GM18907 (cell line): ENCODE results near the gene PRKACA.
A peak's percentile ranks its signal among the peaks of the same experiment; 100 is the strongest.
"Not testable (repeated sequence)": the region's sequence is repeated elsewhere in the genome, so short reads cannot be mapped to it uniquely, and the experiment has no call there.

Experiments used
- ATAC-seq: cut with Tn5 transposase; IDR thresholded peaks from one replicate; pipeline ENCODE4 v1.9.1; 2021; ENCODE audit warnings: mild to moderate bottlenecking, moderate library complexity; ENCODE audit not compliant: unreplicated experiment

PRKACA gene

DNA sequence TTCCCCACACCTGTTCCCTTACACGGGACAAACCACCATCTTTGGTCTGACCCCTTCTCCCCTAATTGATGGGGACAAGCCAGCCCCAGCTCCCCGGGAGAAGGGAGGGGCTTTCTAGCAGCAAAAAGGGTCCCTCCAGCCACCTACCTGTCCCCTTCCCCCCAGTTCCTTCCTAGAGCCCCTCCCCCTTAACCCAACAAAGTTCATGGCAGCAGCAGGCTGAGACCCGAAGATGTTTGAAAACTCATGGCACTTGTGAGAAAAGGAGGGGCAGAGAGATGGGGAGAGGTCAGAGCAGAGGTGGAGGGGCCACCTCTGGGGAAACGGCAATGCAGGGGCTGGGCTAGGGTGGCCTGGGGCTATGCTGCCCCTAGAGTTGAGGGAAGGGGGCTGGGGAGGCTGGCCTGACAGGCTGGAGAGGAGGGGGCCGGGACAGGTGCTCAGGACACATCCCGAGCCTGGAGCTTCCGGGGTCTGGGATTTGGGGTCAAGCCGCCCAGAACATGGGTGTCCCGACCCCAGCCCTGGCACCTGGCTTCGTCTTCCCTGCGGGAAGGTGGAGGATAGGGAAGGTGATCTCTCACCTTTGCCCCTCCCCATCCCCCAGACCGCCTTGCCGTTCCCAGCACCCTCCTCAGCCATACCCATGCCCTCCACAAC, 31.3 kb upstream of the PRKACA start:
- ATAC-seq: no peak

DNA sequence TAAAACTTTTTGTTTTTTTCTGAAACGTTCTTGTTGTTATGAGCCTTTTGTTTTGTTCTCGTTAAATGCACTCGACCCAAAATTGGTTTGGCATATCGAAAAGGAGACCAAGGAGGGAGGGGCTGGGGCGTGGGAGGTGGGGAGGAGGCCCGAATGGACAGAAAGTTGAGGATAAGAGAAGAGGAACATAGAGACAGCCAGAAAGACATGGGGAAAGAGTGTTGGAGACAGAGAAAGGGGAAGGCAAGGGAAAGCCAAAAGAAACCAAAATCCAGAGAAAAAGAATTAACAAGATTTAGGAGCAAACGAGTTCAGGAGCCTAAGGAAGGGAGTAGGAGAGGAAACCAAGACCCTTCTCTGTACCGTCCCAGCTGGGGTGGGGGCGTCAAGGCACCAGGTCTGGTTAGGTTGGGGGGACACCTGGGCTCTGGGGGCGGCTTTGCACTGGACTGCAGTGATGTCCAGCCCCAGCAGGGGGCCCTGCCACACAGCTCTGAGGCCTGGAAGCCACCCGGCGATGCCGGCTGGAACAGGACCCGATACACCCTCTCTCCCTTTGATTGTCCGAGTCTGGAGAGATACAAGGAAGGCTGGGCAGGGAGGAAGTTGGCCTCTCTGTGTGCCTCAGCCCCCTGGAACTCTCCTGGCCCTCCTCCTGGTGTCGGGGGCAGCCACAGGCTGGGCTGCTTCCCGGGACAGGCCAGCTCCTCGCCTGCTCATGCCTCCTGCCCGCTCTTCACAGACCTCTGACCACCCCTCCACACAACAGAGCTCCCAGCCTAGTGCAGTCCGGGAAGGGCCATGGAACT, 30.4 kb upstream of the PRKACA start:
- ATAC-seq: no peak

DNA sequence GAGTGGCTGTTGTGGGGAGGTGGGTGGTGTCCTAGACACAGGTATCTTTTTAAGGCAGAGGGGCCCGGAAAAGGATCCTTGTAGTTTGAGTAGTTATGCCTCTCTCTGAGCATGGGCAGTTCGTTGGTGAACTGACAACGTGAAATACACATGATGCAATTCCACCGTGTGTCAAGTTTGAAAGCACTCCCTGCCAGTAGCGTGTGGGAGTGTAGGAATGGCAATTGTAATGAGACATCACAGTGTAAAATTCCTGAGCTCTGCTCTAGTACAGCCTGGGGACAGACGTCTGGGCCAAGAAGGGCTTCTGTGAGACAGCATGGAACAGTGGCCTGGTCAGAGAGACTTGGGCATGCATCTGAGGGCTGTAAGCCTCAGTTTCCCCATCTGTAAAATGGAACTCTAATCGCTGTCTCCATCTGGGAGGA, 29.2 kb upstream of the PRKACA start:
- ATAC-seq: no peak

DNA sequence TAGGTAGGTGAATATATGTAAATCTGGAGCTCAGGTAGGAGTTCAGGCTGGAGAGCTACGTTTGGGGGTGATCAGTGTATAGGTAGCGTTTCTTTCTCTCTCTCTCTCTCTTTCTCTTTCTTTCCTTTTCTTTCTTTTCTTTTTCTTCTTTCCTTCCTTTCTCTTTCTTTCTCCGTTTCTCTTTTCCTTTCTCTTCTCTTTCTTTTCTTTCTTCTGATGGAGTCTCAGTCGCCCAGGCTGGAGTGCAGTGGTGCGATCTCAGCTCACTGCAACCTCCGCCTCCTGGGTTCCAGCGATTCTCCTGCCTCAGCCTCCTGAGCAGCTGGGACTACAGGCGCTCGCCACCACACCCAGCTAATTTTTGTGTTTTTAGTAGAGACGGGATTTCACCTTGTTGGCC, 28.6 kb upstream of the PRKACA start:
- not testable (repeated sequence) for ATAC-seq

DNA sequence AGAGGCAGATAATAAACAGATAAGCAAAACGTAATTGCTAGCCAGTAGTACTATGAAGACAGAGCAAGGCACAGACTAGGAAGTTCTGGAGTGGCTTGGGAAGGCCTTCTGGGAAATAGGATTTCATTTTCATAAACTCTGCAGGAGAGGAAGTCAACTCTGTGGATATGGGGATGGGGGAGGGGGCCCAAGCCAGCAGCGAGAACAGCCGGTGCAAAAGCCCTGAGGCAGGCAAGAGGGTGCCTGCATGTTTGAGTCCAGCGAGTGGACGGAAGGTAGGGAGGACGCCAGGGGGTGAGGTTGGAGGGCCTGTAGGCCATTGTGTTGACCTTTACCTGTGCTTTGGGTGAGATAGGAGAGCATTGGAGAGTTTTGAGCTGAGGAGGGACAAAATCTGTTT, 27.8 kb upstream of the PRKACA start:
- ATAC-seq: no peak

DNA sequence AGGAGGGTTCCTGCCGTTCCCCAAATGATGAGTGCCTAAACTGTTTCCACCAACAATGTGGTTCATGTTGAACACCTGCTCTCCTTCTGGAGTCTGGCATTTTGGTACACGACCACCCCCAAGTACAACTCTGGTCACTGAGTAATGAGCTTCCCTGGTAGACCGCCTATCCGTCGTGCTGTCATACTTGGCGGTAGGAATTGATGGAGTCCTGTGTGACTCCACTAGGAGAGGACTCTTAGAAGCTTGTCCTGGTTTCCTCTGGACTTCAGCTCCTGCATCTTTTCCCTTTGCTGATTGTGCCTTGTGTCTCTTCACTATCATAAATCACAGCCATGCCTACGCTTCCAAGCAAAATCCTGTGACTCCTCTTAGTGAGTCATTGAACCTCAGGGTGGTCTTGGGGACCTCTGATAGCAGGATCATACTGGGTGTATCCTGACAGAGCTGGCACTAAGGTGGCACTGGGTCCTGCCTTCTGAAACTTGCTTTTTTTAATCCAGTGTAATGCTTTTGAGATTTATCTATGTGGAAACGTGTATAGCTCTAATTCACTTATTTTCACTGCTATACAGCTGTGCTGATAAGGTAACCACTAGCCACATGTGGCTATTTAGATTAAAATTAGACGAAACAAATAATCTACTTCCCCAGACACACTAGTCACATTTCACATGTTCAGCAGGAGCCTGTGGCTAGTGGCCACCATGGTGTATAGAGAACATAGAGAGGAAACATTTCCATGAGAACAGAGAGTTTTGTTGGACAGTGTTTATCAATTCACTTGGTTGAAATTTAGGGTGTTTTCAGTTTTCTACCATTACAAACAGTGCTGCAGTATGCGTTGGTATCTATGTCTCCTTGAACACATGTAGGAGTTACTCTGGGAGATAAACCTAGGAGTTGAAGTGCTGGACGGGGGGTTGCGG, 25.0 kb upstream of the PRKACA start:
- ATAC-seq: no peak

DNA sequence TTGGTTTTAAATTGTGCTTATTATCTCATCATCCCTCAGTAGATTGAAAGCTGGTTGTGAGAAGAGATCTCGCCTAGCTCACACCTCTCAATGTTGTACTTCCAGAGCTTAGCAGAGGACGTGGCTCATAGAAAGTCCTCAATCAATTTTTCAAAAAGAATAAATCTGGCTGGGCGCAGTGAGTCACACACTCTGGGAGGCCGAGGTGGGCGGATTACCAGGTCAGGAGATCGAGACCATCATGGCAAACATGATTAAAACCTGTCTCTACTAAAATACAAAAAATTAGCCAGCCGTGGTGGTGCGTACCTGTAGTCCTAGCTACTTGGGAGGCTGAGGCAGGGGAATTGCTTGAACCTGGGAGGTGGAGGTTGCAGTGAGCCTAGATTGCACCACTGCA, 23.5 kb upstream of the PRKACA start:
- no peak for ATAC-seq

DNA sequence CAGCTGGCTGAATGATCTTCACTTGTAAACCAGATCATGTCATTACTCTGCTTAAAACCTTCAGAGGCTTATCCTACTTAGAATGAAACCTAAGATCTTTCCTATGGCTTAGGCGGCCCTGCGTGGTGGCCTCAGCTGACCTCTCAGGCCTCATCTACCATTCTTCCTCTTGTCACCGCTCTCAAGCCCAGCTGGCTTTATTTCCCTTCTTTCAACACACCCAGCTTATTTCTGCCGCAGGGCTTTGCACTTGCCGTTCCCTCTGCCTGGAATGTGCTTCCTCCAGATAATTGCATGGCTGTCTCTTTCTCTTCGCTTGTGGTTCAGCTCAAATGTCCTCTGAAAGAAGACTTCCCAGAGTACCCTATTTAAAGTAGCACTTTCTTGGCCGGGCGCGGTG, 22.4 kb upstream of the PRKACA start:
- ATAC-seq: no peak

DNA sequence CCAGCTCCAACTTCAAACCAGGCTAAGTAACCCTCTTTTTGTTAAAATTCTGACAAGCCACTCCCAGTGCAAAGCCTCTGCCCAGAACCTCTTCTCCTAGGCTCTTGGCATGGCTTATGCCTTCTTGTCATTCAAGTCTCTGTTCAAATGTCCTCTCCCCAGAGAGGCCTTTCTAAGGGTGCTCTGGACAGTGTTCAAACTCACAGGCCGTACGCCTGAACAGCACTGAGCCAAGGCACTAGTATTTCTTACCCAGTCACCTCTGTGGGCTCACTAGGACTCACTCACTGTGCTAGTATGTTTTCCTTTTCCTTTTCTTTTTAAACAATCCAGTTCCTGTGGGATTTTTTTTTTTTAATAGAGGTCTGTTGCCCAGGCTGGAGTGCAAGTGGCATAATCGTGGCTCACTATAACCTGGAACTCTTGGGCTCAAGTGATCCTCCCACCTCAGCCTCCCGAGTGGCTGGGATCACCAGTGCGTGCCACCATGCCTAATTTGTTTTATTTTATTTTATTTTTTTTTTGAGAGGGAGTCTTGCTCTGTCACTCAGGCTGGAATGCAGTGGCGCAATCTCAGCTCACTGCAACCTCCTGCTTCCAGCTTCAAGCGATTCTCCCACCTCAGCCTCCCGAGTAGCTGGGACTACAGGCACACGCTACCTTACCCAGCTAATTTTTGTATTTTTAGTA, 21.2 kb upstream of the PRKACA start:
- ATAC-seq: no peak

DNA sequence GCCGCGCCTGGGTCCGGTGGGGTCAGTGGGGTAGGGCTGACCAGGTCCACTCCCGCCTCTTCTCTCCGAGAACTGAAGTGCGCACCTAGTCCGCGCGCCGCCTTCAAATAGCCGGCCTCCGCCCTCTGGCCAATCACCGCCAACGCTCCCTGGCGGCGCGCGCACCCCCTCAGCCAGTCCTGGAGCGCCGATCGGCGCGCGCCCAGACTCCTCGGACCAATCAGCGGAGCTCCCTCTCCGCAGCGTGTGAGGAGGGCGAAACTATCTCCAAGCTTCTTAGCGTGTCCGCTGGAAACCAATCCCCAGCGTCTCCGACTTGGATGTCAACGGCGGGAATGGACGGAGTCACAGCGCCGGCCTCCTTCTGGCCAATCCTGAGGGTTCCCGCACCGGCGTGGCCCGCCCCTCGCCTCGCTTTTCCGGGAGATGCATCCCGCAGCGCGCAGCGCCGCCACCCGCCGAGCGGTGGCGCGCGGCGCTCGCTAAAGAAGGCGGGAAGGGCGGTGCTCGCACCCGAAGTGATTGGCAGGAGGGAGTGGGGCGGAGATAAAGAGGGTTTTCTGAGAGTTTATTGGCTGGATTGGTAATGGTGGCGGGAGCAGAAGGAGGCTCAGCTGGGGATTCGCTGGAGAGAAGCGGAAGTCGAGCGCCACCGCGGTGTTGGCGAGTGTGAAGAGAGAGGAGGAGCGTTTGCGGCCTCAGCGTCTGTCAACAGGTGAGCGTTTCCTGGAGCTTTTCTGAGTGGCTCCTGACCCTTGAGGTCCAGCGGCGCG, 19.1 kb upstream of the PRKACA start, which contains the start of gene ASF1B:
Gene ASF1B, minus strand, starts transcription at position 81 of the 773 bp plus-strand sequence. CDS start 133 bp downstream, outside the sequence.
- ATAC-seq: peak; percentile 82

DNA sequence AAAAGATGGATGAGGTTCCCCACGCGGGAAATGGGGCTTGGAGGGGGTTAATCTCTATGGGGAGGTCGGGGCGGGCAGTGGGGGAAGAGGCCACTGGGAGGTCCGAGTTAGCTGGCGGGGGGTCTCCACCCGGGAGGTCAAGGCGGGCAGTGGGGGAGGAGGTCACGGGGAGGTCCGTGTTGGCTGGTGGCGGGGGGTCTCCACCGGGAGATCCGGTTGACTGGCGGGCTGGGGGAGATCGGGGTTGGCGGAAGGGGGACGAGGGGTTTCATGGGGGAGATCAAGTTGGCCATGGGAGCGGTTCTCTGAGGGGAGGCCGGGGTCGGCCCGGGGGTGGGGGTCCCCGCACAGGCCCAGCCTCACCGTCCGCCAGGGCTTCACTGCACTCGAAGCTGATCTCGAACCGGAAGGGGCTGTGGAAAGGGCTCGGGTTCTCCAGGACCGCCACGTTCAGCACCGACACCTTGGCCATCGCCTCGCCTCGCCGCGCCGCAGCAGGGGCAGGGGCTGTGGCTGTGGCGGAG, 18.5 kb upstream of the PRKACA start:
- ATAC-seq: no peak

DNA sequence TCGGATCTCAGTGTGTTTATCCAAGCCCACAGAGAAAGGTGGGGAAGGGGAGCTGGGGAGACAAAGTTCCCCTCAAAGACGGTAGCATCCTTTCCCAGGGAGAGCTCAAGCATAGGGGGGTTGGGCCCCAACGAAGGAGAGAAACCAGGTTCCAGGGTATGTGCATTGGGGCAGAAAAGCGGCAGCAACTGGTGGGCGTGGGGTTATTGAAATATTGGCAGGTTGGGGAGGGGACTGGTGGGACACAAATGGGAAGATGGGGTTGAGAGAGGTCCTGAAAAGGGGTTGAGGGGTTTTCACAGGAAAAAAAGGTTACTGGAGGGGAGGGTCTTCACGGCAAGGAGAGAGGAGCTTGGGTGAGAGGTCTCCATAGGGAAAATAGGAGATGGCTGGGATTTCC, 17.8 kb upstream of the PRKACA start:
- no peak for ATAC-seq

DNA sequence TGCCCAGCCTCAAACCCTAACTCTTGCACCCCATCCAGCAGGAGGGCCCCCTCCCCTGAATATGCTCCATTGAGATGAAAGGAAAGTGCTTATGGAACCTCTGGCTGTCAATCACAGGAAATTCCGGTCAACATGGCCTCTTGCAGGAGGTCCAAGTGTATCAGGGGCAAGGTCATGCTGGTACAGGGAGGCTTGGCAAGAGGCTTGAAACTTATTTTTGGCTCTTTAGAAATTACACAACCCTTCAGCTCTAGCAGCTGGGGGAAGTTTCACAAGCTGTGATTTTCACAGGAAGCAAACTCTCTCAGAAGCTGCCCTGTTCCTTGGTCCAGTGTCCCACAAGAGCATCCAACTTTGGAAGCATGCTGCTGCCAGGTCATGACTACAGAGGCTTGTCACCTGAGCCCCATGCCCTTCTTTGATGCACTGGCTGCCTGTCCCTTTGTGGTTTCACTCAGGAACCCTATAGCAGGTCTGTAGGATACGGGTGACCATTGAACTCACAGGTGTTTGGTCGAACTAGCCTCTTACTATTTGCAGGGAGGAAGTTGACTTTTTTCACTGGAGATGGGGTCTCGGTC, 10.5 kb upstream of the PRKACA start:
- no peak for ATAC-seq

DNA sequence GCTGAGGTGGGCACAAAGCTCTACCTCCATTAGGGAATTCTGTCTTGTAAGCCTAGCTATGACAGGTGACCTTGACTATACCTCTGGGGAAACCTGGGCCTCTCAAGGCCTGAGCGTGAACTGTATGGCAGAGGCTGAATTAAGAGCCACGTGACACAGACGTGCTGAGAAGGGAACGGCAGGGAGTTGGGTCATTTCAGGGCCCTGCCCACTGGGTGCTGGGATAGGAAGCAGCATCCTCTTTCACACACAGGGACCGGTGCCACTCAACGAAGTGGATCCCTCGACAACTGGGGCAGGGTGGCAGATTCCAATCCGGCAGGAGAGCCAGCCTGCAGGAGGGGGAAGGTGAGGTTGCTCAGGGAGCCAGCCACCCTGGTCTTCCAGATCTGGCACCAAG, 9.6 kb upstream of the PRKACA start:
- ATAC-seq: no peak

DNA sequence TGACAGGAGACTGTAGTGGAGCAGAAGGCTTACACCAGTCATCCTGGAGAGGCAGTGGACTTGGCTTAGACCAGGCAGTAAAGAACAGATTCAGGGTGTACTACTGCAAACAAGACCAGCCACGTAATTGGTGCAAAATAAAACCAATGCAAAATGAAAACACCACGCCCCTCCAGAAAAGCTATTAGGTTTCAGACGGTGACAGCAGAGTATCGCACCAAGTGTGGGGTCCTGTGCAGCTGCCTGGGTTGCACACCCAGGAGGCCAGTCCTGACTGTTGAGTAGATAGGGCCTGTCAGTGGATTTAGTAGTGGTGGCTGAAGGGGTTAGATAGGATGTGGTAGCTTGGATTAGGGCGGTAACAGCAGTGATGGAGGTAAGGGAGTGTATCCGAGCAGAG, 5.4 kb upstream of the PRKACA start:
- ATAC-seq: no peak

DNA sequence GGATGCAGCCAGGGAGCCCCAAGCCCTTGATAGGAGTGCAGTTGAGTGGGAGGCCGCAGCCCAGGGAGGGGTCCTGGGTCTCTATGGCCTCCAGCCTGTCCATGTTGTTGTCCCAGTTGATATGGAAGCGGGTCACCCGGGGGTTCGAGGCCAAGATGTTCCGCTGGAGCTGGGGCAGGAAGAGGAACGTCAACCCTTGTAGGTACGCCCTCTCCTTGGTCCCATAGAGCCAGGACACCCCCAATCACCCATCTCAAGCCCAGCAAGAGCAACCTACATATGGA, 2.9 kb upstream of the PRKACA start:
- no peak for ATAC-seq

DNA sequence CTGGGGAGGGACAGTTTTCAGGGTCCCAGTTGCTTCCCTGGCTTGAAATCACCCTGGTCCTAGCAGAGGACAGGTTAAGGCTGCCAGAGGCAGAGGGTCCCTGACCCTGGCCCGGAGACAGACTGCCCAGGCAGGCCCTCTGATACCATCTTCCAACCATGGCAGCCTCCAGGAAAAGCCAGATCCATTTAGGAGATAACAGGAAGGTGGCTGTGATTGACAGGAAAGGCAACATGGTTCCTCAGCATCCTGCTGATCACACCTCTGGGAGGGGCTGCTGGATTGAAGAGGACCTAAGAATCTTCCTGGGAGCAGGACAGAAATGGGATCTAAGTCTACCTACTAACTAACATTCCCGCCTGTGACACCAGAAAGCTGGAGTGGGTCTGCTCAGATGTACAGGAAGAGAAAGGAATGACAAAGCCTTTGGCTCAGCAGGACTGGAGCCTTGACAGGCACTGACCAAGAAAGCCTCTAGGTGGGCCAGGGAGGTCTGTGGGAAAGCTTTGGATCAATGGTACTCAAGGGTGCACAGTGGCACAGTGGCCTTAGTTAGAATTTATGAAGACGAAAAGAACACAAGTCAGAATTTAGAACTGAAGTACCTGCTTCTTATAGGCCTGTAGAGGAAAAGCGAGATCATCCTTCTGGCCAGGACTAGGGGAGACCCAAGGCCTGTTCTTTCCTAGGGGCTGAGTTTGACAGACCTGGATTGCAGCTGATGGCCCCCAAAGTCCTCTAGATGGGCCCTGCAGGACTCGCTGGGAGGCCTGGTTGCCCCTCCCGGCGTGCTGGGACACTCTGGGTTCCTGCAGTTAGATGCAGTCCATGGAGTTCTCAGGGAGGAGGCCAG, 2.3 kb upstream of the PRKACA start:
- no peak for ATAC-seq

DNA sequence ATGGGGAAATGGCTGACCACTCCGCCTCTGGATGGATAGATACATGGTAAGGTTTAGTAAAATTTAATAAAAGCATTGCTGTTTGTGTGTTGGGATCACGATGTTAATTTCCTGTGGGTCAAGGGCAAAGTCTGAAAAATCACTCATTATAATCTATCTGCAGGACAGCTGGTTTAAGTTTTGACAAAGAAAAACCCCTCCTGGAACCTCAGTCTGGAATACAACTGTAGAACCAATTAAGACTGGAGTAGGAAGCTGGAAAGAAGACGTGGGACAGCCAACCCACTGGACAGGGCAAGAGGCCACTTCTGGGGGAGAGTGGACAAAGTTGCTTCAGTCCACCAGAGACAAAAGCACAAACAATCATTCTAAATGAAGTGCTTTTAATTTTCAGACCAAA, 1.6 kb upstream of the PRKACA start:
- ATAC-seq: no peak
